K562 (cell line): Measurements from ENCODE around the gene DNAJB14. TPM values are rescaled to one million over a fixed set of nuclear protein-coding genes. Genes with fewer than 3 reads are reported as not detected.

Experiments used
- ADNP ChIP-seq: fragments of 200-800 bp; sonication (Bioruptor generic); IDR thresholded peaks from 2 replicates; pipeline ENCODE4 v1.6.1; 2016; ENCODE audit warnings: missing genetic modification characterization, missing compliant biosample characterization
- ARNT ChIP-seq, 2 experiments: fragments of 450-650 bp; IDR thresholded peaks; 2 replicates each; pipeline ENCODE4 v1.6.1; 2016; ENCODE audit warnings: mild to moderate bottlenecking in 1 of 2
- E2F3 ChIP-seq: fragments of 250-450 bp; sonication (Bioruptor Pico); IDR thresholded peaks from 2 replicates; pipeline ENCODE4 v1.4.0; 2020; ENCODE audit warnings: mild to moderate bottlenecking
- FIP1L1 ChIP-seq: fragments of 200-400 bp; formaldehyde crosslinking; IDR thresholded peaks from 2 replicates; pipeline ENCODE4 v1.6.1; 2018; ENCODE audit warnings: mild to moderate bottlenecking, low read depth, low read length; ENCODE audit not compliant: poor library complexity, severe bottlenecking
- NFIX ChIP-seq: fragments of 250-450 bp; sonication (Bioruptor Pico); IDR thresholded peaks from 2 replicates; pipeline ENCODE4 v1.4.0; 2020; ENCODE audit warnings: low read depth, mild to moderate bottlenecking, moderate library complexity
- NFYB ChIP-seq: IDR thresholded peaks from 2 replicates; pipeline ENCODE4 v1.6.1; 2011; ENCODE audit warnings: mild to moderate bottlenecking, moderate library complexity; ENCODE audit not compliant: insufficient read length; ENCODE audit errors: extremely low read depth
- OTX1 ChIP-seq: fragments of 450-650 bp; formaldehyde crosslinking; IDR thresholded peaks from 2 replicates; pipeline ENCODE4 v1.4.0; 2022; ENCODE audit warnings: mild to moderate bottlenecking
- POLR2A ChIP-seq: fragments of 450-650 bp; conservative IDR thresholded peaks from 2 replicates; pipeline ENCODE4 v1.6.1; 2016
- RUNX1 ChIP-seq: sonication (generic); IDR thresholded peaks from 2 replicates; pipeline ENCODE4 v1.6.1; 2016; ENCODE audit warnings: antibody characterized with exemption, low read depth
- SMARCE1 ChIP-seq: fragments of 450-650 bp; IDR thresholded peaks from 2 replicates; pipeline ENCODE4 v1.7.1; 2016; ENCODE audit warnings: mild to moderate bottlenecking
- SRF ChIP-seq, 2 experiments: fragments of 250-450, 450-650 bp in 1 of 2; sonication (Bioruptor Pico) in 1 of 2; sonication (generic) in 1 of 2; formaldehyde crosslinking; IDR thresholded peaks; 2 replicates each; pipeline versions ENCODE4 v1.5.0 to v1.5.1; 2020 to 2022; ENCODE audit warnings: mild to moderate bottlenecking in 1 of 2, missing genetic modification reagents in 1 of 2
- TAF1 ChIP-seq: IDR thresholded peaks from 2 replicates; pipeline ENCODE4 v1.6.1; 2011; ENCODE audit warnings: mild to moderate bottlenecking, low read length, moderate library complexity; ENCODE audit not compliant: insufficient read depth, control insufficient read depth, severe bottlenecking; ENCODE audit errors: extremely low read depth
- TARDBP ChIP-seq: fragments of 450-650 bp; IDR thresholded peaks from 2 replicates; pipeline ENCODE4 v1.6.1; 2016
- ZC3H11A ChIP-seq: IDR thresholded peaks from 2 replicates; pipeline ENCODE4 v1.6.1; 2012; ENCODE audit warnings: low read depth, low read length, improper control_type of control experiment
- ZNF174 ChIP-seq: fragments of 250-450 bp; sonication (Bioruptor Pico); IDR thresholded peaks from 2 replicates; pipeline ENCODE4 v1.4.0; 2020; ENCODE audit warnings: mild to moderate bottlenecking
- ZNF561 ChIP-seq: fragments of 450-650 bp; formaldehyde crosslinking; conservative IDR thresholded peaks from 2 replicates; pipeline ENCODE4 v1.4.0; 2020; ENCODE audit warnings: mild to moderate bottlenecking, moderate library complexity
- ZNF79 ChIP-seq: fragments of 250-450 bp; sonication (Bioruptor Pico); IDR thresholded peaks from 2 replicates; pipeline ENCODE4 v1.4.0; 2020; ENCODE audit warnings: low read depth, mild to moderate bottlenecking, moderate library complexity
- ZNF830 ChIP-seq: fragments of 250-450 bp; sonication (Bioruptor Pico); IDR thresholded peaks from 2 replicates; pipeline ENCODE4 v1.5.0; 2021; ENCODE audit warnings: mild to moderate bottlenecking
- polyA plus RNA-seq, 8 experiments: library from polyadenylated mRNA; depleted of rRNA in 4 of 8; stranded (reverse) in 5 of 8; unstranded in 3 of 8; fragments of >200 nt; fragmentation: Nextera tagmentation in 2 of 8; fragmentation: Illumina TruSeq in 1 of 8; extraction: Ambion mirVana in 2 of 8; extraction: Trizol in 1 of 8; gene quantifications; 2 replicates each; pipeline versions ENCODE4 v1.2.1 to v1.2.3, GENCODE V29; 2011 to 2014; ENCODE audit warnings: inconsistent platforms in 1 of 8, missing spikeins in 1 of 8
- total RNA-seq, 7 experiments: library from RNA; depleted of rRNA in 6 of 7; stranded (reverse); fragments of >200 nt in 6 of 7; fragmentation: Illumina TruSeq in 2 of 7; extraction: Trizol in 2 of 7; gene quantifications; 2 replicates each; pipeline versions ENCODE4 v1.2.1 to v1.2.3, GENCODE V29; 2011 to 2021; ENCODE audit warnings: low replicate concordance in 1 of 7
- TF ChIP-seq, protein P1 (sequence below), 2 experiments: fragments of 450-650 bp in 1 of 2; IDR thresholded peaks; 2 replicates each; pipeline ENCODE4 v1.6.1; 2011 to 2017; ENCODE audit warnings: low read depth in 2 of 2, antibody characterized with exemption in 1 of 2, borderline replicate concordance in 1 of 2, low read length in 1 of 2, mild to moderate bottlenecking in 1 of 2, mixed read lengths in 1 of 2; ENCODE audit not compliant: control insufficient read depth in 1 of 2
- TF ChIP-seq, protein P2 (sequence below): sonication (generic); formaldehyde crosslinking; IDR thresholded peaks from 2 replicates; pipeline ENCODE4 v1.9.0; 2022; ENCODE audit warnings: mild to moderate bottlenecking, missing genetic modification reagents
- TF ChIP-seq, protein P3 (sequence below): sonication (generic); formaldehyde crosslinking; IDR thresholded peaks from 2 replicates; pipeline ENCODE4 v1.8.1; 2023; ENCODE audit warnings: mild to moderate bottlenecking, missing genetic modification reagents
- TF ChIP-seq, protein P4 (sequence below): sonication (generic); formaldehyde crosslinking; IDR thresholded peaks from 2 replicates; pipeline ENCODE4 v1.8.1; 2023; ENCODE audit warnings: mild to moderate bottlenecking, missing genetic modification reagents, moderate library complexity

The DNAJB14 gene
- total and polyA plus RNA-seq, 9 of the 15 experiments (the other 6 are each of a cell fraction or from before 2014, with no cell fraction given), result 5.5 to 28.0 (median 12.7) TPM

DNA sequence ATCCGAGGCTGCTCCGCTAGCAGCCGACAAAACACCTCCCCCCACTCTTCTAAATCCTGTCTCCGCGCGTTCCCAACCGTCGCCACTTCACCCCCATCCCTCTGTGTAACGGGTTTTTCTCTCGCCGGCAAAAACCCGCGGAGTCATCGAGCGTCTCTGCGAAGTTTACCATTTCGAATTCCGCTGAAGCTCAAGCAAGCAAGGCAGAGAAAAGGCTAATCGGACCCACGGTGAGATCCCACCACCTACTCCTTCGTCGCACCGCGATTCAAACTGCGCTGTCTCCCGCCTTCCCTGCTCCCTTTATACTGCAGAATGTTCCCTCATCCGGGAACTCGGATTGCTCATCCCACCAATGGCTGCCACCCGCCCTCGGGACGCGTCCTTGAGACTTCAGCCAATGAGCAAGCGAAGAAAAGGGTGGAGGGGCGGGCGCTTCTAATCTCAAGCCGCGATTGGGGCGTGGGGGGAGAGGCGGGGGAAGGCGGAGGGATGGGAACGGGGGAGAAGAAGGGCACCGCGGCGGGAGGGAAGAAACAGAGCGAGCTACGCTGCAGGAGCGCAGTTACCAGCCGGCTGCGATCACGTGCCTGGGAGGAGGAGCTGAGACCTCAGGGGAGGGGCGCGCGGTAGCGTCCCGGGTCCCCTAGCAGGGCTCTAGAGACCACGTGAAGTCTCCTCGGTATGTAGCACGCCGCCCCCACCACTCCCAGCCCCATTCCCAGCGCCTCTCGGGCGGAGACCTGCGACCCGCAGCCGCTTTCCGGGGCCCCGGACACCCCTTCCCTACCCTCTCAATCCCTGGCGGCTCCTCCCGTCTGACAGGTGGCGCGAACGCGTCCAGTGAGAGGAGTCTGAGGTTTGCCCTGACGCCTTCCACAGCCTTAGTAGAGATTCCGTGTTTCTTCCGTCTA lies 3.8 kb upstream of the DNAJB14 start, which contains the start of gene H2AZ1 (continued):
- TF ChIP-seq, protein P1, sequence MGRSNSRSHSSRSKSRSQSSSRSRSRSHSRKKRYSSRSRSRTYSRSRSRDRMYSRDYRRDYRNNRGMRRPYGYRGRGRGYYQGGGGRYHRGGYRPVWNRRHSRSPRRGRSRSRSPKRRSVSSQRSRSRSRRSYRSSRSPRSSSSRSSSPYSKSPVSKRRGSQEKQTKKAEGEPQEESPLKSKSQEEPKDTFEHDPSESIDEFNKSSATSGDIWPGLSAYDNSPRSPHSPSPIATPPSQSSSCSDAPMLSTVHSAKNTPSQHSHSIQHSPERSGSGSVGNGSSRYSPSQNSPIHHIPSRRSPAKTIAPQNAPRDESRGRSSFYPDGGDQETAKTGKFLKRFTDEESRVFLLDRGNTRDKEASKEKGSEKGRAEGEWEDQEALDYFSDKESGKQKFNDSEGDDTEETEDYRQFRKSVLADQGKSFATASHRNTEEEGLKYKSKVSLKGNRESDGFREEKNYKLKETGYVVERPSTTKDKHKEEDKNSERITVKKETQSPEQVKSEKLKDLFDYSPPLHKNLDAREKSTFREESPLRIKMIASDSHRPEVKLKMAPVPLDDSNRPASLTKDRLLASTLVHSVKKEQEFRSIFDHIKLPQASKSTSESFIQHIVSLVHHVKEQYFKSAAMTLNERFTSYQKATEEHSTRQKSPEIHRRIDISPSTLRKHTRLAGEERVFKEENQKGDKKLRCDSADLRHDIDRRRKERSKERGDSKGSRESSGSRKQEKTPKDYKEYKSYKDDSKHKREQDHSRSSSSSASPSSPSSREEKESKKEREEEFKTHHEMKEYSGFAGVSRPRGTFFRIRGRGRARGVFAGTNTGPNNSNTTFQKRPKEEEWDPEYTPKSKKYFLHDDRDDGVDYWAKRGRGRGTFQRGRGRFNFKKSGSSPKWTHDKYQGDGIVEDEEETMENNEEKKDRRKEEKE (IDR thresholded peaks at IDR 0.05; ENCODE audit: borderline replicate concordance in 1 of 2, control insufficient read depth in 1 of 2, low read depth in 2 of 2, low read length in 1 of 2), result peak in 1 of 2 experiments; percentile 67; a peak in 1 of 4 replicates
- TF ChIP-seq, protein P2, sequence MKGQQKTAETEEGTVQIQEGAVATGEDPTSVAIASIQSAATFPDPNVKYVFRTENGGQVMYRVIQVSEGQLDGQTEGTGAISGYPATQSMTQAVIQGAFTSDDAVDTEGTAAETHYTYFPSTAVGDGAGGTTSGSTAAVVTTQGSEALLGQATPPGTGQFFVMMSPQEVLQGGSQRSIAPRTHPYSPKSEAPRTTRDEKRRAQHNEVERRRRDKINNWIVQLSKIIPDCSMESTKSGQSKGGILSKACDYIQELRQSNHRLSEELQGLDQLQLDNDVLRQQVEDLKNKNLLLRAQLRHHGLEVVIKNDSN (CRISPR knock-in tag), result peak; percentile 93
- TF ChIP-seq, protein P3, sequence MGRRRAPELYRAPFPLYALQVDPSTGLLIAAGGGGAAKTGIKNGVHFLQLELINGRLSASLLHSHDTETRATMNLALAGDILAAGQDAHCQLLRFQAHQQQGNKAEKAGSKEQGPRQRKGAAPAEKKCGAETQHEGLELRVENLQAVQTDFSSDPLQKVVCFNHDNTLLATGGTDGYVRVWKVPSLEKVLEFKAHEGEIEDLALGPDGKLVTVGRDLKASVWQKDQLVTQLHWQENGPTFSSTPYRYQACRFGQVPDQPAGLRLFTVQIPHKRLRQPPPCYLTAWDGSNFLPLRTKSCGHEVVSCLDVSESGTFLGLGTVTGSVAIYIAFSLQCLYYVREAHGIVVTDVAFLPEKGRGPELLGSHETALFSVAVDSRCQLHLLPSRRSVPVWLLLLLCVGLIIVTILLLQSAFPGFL (CRISPR knock-in tag), result peak; percentile 93; the same call in 1 of the 2 replicates
- peak; percentile 41; the same call in 1 of the 2 replicates for TF ChIP-seq SMARCE1
- TF ChIP-seq FIP1L1, result peak; percentile 56
- no peak for TF ChIP-seq SRF (CRISPR knock-in tag; IDR thresholded peaks at IDR 0.05)
- TF ChIP-seq ZNF79 (CRISPR knock-in tag), result no peak
- TF ChIP-seq TARDBP, result peak; percentile 30; the same call in 1 of the 2 replicates
- TF ChIP-seq ZC3H11A, result no peak
- TF ChIP-seq ARNT (IDR thresholded peaks at IDR 0.05), result peak; percentile 80 to 85; a peak in 3 of 4 replicates
- 0 out of 2 replicates have a peak, but pooled peaks have one; percentile 43 for TF ChIP-seq E2F3
- TF ChIP-seq, protein P4, sequence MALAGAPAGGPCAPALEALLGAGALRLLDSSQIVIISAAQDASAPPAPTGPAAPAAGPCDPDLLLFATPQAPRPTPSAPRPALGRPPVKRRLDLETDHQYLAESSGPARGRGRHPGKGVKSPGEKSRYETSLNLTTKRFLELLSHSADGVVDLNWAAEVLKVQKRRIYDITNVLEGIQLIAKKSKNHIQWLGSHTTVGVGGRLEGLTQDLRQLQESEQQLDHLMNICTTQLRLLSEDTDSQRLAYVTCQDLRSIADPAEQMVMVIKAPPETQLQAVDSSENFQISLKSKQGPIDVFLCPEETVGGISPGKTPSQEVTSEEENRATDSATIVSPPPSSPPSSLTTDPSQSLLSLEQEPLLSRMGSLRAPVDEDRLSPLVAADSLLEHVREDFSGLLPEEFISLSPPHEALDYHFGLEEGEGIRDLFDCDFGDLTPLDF (CRISPR knock-in tag), result peak; percentile 85
- peak; percentile 86 for TF ChIP-seq NFYB
- TF ChIP-seq RUNX1, result 0 out of 2 replicates have a peak, but pooled peaks have one; percentile 9
- peak; percentile 100 for TF ChIP-seq POLR2A
- TF ChIP-seq NFIX, result no peak
- TF ChIP-seq ADNP (tag), result no peak
- no peak for TF ChIP-seq ZNF561
- 0 out of 2 replicates have a peak, but pooled peaks have one; percentile 42 for TF ChIP-seq ZNF830
- no peak for TF ChIP-seq ZNF174
- 0 out of 2 replicates have a peak, but pooled peaks have one; percentile 21 for TF ChIP-seq OTX1 (CRISPR knock-in tag)
- TF ChIP-seq TAF1, result peak; percentile 97
